ENCODE measurements around the gene HSD3B1. TPM values are rescaled to one million over a fixed set of nuclear protein-coding genes. Genes with fewer than 3 reads are reported as not detected.
"Not testable (repeated sequence)": the region's sequence is repeated elsewhere in the genome, so short reads cannot be mapped to it uniquely, and the experiment has no call there.

The HSD3B1 gene
- total RNA-seq, 1 donor from 2014 or later: not detected

- FAIRE-seq: no peak
- TF ChIP-seq, protein P1, sequence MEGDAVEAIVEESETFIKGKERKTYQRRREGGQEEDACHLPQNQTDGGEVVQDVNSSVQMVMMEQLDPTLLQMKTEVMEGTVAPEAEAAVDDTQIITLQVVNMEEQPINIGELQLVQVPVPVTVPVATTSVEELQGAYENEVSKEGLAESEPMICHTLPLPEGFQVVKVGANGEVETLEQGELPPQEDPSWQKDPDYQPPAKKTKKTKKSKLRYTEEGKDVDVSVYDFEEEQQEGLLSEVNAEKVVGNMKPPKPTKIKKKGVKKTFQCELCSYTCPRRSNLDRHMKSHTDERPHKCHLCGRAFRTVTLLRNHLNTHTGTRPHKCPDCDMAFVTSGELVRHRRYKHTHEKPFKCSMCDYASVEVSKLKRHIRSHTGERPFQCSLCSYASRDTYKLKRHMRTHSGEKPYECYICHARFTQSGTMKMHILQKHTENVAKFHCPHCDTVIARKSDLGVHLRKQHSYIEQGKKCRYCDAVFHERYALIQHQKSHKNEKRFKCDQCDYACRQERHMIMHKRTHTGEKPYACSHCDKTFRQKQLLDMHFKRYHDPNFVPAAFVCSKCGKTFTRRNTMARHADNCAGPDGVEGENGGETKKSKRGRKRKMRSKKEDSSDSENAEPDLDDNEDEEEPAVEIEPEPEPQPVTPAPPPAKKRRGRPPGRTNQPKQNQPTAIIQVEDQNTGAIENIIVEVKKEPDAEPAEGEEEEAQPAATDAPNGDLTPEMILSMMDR (IDR thresholded peaks at IDR 0.05; ENCODE audit: insufficient read depth, low read length, severe bottlenecking): no peak
These were observed 39.6 kb downstream of the HSD3B1 start for GRCh38 chr1:119546641-119547040.

DNA sequence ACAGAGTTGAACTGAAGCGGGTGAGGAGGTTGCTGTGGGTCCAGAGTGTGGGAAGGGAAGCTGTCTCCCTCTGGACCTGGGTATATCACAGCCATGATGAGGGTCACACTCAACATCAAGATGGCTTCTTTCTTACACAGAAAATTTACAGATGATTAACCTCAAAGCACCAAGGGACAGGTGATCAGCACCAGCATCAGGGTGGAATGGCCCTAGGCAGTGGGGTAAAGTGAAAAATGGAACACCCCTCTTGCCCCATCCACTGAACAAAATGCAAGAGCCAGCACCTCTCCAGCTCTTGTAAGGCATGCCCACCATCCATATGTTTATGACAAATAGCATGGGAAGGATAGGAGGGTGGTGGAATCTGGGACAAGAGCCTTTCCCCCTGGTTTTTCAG is 40.3 kb downstream of the HSD3B1 start:
- FAIRE-seq (no peak), DNase-seq (ENCODE audit: low read depth) (no peak)
- peaks cover 2% of the 10 kb centered on the region for H3K27me3 ChIP-seq (ENCODE audit: control insufficient read depth, insufficient read depth, low read length)
- H3K36me3 ChIP-seq (ENCODE audit: control insufficient read depth, insufficient read depth, low read length): no peaks in the 10 kb centered on the region
- no peak overlapping the region for H3K4me3 ChIP-seq (ENCODE audit: low read depth, low read length)
- TF ChIP-seq, protein P1 (IDR thresholded peaks at IDR 0.05; ENCODE audit: insufficient read depth, low read length, severe bottlenecking): no peak

More at GRCh38 chr1:119546641-119547040, 39.6 kb downstream of the HSD3B1 start:
- H3K36me3 ChIP-seq (ENCODE audit: control insufficient read depth, insufficient read depth, low read length): no peaks in the 10 kb centered on the region
- peaks cover 2% of the 10 kb centered on the region for H3K27me3 ChIP-seq (ENCODE audit: control insufficient read depth, insufficient read depth, low read length)
- DNase-seq (ENCODE audit: low read depth): no peak
- no peak overlapping the region for H3K4me3 ChIP-seq (ENCODE audit: low read depth, low read length)

GRCh38 chr1:119547805-119548204 is 40.8 kb downstream of the HSD3B1 start:
- Histone ChIP-seq H3K27me3 (ENCODE audit: control insufficient read depth, insufficient read depth, low read length) (peaks cover 2% of the 10 kb centered on the region), H3K36me3 (ENCODE audit: control insufficient read depth, insufficient read depth, low read length) (no peaks in the 10 kb centered on the region), H3K4me3 (ENCODE audit: low read depth, low read length) (no peak overlapping the region)
- FAIRE-seq (no peak), DNase-seq (ENCODE audit: low read depth) (no peak)
- TF ChIP-seq, protein P1 (IDR thresholded peaks at IDR 0.05; ENCODE audit: insufficient read depth, low read length, severe bottlenecking): no peak

- no peak overlapping the region for H3K4me3 ChIP-seq (ENCODE audit: low read depth, low read length)
- FAIRE-seq: peak; percentile 13
- DNase-seq (ENCODE audit: low read depth): peak; percentile 60
- TF ChIP-seq, protein P1 (IDR thresholded peaks at IDR 0.05; ENCODE audit: insufficient read depth, low read length, severe bottlenecking): peak; percentile 69
- no peaks in the 10 kb centered on the region for H3K36me3 ChIP-seq (ENCODE audit: control insufficient read depth, insufficient read depth, low read length)
- H3K27me3 ChIP-seq (ENCODE audit: control insufficient read depth, insufficient read depth, low read length): peaks cover 2% of the 10 kb centered on the region
These were observed 42.7 kb downstream of the HSD3B1 start for GRCh38 chr1:119549719-119550132.

GRCh38 chr1:119550381-119550780 is 43.4 kb downstream of the HSD3B1 start:
- Histone ChIP-seq H3K4me3 (ENCODE audit: low read depth, low read length) (no peak overlapping the region), H3K27me3 (ENCODE audit: control insufficient read depth, insufficient read depth, low read length) (peaks cover 2% of the 10 kb centered on the region), H3K36me3 (ENCODE audit: control insufficient read depth, insufficient read depth, low read length) (no peaks in the 10 kb centered on the region)
- DNase-seq (ENCODE audit: low read depth): no peak
- no peak for FAIRE-seq
- TF ChIP-seq, protein P1 (IDR thresholded peaks at IDR 0.05; ENCODE audit: insufficient read depth, low read length, severe bottlenecking): no peak

DNA sequence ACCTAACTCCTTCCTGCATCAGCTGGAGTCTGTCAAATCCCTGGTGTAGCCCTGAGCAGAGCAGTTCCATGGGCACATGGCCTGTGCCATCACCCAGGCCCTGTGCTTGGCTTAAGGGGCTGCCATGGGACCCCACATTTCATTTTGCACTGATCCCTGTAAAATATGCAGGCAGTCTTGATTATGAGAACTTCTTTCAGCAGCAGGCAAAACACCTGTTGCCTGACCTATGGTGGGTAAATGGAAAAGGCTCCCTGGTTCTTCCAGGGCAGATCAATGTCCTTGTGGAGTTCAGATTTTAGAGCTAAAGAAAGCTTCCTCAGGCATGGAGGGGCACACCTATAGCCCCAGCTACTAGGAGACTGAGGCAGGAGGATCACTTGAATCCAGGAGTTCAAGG is 44.2 kb downstream of the HSD3B1 start:
- Histone ChIP-seq H3K4me3 (ENCODE audit: low read depth, low read length) (no peak overlapping the region), H3K36me3 (ENCODE audit: control insufficient read depth, insufficient read depth, low read length) (no peaks in the 10 kb centered on the region), H3K27me3 (ENCODE audit: control insufficient read depth, insufficient read depth, low read length) (peaks cover 2% of the 10 kb centered on the region)
- FAIRE-seq: no peak
- TF ChIP-seq, protein P1 (IDR thresholded peaks at IDR 0.05; ENCODE audit: insufficient read depth, low read length, severe bottlenecking): no peak
- no peak for DNase-seq (ENCODE audit: low read depth)

DNA sequence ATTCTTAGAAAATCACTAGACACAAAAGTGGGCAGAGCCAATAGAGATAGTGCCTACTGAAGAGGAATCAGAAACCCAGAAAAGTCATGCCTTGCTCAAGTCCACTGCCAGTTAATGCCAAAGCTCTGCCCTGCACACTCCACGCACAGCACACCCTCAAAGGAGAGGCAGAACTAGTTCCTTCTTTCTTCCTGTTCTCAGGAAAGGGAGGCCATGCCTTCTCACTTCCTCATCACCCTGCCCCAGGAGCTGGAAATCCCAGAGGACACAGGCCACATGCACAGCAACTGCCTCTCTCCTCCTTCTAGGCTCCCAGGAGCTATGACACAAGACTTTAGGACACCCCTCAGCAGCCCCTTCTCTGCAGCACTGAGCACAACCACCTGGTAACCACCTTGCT is 45.6 kb downstream of the HSD3B1 start:
- DNase-seq (ENCODE audit: low read depth); H3K4me3 ChIP-seq (ENCODE audit: low read depth, low read length); H3K27me3 ChIP-seq (ENCODE audit: control insufficient read depth, insufficient read depth, low read length); H3K36me3 ChIP-seq (ENCODE audit: control insufficient read depth, insufficient read depth, low read length); FAIRE-seq: not testable (repeated sequence)

- H3K4me3 ChIP-seq (ENCODE audit: low read depth, low read length); H3K27me3 ChIP-seq (ENCODE audit: control insufficient read depth, insufficient read depth, low read length); H3K36me3 ChIP-seq (ENCODE audit: control insufficient read depth, insufficient read depth, low read length); FAIRE-seq: not testable (repeated sequence)
- DNase-seq (ENCODE audit: low read depth): peak; percentile 22
These were observed 46.5 kb downstream of the HSD3B1 start for GRCh38 chr1:119553302-119554071.
